ENCODE measurements around the gene C12orf43.

GRCh38 chr12:120956579-120957300, 59.5 kb downstream of the C12orf43 start:
- TF ChIP-seq HNF4G (IDR thresholded peaks at IDR 0.05) (no peak), NR2F2 (IDR thresholded peaks at IDR 0.05) (no peak), MAX (IDR thresholded peaks at IDR 0.05) (no peak), FOXA1 (IDR thresholded peaks at IDR 0.05) (no peak), CTCF (IDR thresholded peaks at IDR 0.05; ENCODE audit: low read depth, low read length, missing input control) (no peak), YY1 (IDR thresholded peaks at IDR 0.05) (no peak), TAF1 (conservative IDR thresholded peaks at IDR 0.05) (no peak), REST (IDR thresholded peaks at IDR 0.05) (no peak), ATF3 (IDR thresholded peaks at IDR 0.05) (no peak), RAD21 (IDR thresholded peaks at IDR 0.05) (no peak), RXRA (IDR thresholded peaks at IDR 0.05) (no peak), SP1 (IDR thresholded peaks at IDR 0.05) (no peak), GABPA (IDR thresholded peaks at IDR 0.05 in 1 of 2, conservative IDR thresholded peaks at IDR 0.05 in 1 of 2) (no peak), EGR1 (IDR thresholded peaks at IDR 0.05; ENCODE audit: low read depth in 2 of 2) (no peak)
